Brain microvascular endothelial cell (primary cell): ENCODE results near the gene NSG1.
A peak's percentile ranks its signal among the peaks of the same experiment; 100 is the strongest.

Experiments used
- DNase-seq: peaks from one replicate; pipeline ENCODE4 v3.0.0-alpha.2; 2020
- H3K27ac ChIP-seq: fragments of 250-450 bp; sonication (Bioruptor Pico); 2 replicates; pipeline ENCODE4 v1.5.1; 2020; ENCODE audit warnings: mild to moderate bottlenecking, moderate library complexity
- H3K27me3 ChIP-seq: fragments of 250-450 bp; sonication (Bioruptor Pico); replicated peaks from 2 replicates; pipeline ENCODE4 v1.5.1; 2020; ENCODE audit warnings: mild to moderate bottlenecking
- H3K36me3 ChIP-seq: fragments of 250-450 bp; sonication (Bioruptor Pico); replicated peaks from 2 replicates; pipeline ENCODE4 v1.5.1; 2020; ENCODE audit warnings: mild to moderate bottlenecking
- H3K4me3 ChIP-seq: 2 replicates; pipeline ENCODE4 v1.5.1; 2011; ENCODE audit warnings: low read depth, mild to moderate bottlenecking, control low read depth, low read length, moderate library complexity
- in situ Hi-C: cut with HindIII; loops from 2 replicates; pipeline ENCODE4 v1.10.0; 2017; ENCODE audit warnings: low sequenced_read_pairs, low pct_ligation_motif_present
- TF ChIP-seq, protein P1 (sequence below): IDR thresholded peaks from 2 replicates; pipeline ENCODE4 v1.5.1; 2011; ENCODE audit warnings: low read depth, mild to moderate bottlenecking, moderate library complexity, low read length, control low read depth, inconsistent platforms; ENCODE audit errors: missing control alignments

Gene NSG1

DNA sequence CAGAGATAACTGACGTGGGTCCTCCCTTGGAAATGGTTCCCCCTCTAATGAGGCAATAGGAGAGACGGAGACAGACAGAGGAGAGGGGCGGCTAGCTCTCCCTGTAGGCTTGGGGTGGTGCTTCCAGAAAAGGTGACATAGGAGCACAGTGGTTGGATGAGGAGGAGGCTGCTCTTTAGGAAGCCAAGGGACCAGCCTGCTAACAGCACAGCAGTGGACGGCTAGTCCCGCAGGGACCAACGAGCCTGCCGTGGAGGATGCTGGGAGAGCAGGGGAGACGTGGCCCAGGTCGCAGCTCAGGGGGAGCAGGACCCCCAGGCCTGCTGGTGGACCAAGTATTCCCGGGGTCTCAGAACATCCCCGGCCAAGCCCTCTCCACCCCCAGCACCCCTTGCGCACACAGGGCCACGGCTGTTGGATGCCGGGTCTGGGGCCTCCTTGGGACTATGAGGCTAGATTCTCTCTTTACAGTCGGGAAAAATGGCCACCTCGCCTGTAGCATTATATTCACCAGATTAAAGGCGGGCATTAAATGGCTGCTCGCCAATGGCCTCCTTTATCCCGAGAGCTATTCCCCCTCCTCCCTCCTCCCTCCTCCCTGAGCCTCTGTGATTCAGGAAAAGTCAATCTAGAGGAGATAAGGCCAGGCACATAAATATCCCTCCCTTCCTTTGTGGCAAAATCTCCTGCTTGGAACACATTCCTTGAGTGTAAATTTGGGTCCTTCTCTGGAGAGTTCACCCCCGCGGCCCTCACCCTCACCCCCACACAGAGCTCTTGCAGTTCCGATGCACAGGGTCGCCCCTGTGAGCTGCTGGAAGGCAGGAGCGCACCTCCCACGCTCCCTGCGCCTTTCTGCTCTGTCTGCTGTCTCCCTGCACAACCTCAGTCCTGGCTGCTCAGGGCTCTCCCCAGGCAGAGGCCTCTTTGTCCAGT, 30.5 kb upstream of the NSG1 start:
- TF ChIP-seq, protein P1, sequence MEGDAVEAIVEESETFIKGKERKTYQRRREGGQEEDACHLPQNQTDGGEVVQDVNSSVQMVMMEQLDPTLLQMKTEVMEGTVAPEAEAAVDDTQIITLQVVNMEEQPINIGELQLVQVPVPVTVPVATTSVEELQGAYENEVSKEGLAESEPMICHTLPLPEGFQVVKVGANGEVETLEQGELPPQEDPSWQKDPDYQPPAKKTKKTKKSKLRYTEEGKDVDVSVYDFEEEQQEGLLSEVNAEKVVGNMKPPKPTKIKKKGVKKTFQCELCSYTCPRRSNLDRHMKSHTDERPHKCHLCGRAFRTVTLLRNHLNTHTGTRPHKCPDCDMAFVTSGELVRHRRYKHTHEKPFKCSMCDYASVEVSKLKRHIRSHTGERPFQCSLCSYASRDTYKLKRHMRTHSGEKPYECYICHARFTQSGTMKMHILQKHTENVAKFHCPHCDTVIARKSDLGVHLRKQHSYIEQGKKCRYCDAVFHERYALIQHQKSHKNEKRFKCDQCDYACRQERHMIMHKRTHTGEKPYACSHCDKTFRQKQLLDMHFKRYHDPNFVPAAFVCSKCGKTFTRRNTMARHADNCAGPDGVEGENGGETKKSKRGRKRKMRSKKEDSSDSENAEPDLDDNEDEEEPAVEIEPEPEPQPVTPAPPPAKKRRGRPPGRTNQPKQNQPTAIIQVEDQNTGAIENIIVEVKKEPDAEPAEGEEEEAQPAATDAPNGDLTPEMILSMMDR, result no peak
- peaks cover 2% of the 10 kb centered on the region for H3K27me3 ChIP-seq
- no peak overlapping the region for H3K4me3 ChIP-seq
- in situ Hi-C loops, result no loop called here
- H3K36me3 ChIP-seq, result no peaks in the 10 kb centered on the region
- DNase-seq, result no peak
- H3K27ac ChIP-seq, result no peak overlapping the region

DNA sequence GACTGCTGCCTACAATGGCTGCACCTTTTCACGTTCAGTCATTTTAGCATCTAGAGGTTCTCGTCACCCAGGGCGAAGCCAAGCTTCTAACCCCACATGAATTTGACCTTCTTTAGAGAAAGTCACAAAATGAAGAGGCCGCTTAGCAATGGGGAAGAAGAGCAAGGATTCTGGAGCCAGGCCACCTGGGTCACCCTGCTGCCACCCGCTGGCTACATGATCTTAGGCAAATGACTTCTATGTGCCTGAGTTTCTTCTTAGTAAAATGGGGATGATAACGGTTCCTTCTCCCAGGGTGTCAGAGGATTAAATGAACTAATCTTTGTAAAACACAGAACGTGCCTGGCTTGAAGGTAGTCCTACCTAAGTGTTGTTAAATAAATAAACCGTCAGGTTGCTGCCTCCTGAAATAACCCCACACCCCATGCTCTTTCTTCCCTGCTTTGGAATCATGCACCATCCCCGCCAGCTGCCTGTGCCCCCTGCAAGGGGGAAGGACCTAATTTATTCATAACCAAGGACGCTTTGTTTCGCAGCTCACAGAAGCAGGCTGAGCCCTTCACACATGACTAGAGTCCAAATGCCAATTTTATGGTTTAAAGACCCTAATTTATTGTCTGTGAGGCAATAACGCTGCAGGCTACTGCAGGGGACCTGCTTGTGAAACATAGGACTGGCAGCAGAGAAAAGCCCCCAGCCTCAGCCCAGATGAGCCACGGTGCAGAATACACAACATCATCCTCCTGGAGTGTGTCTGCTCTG, 28.6 kb upstream of the NSG1 start:
- TF ChIP-seq, protein P1, result no peak
- in situ Hi-C loops, result no loop called here
- Histone ChIP-seq H3K27ac (no peak overlapping the region), H3K4me3 (no peak overlapping the region), H3K27me3 (peaks cover 2% of the 10 kb centered on the region), H3K36me3 (no peaks in the 10 kb centered on the region)
- DNase-seq, result no peak

DNA sequence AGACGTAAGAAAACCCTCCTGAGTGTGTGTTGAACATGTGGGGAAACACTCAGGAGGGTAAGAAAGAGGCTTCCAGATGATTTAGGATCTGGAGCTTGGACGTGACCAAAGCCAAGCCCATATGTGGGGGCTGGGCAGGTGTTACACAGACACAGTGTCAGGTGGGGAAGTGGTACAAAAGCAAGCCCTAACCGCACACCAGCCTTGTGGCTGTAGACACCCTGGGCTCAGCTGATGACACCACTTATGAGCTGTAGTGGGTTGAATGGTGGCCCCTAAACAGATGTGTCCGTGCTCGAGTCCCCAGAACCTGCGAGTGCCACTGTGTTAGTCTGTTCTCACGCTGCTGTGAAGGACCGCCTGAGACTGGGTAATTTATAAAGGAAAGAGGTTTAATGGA, 25.0 kb upstream of the NSG1 start:
- no peaks in the 10 kb centered on the region for H3K27me3 ChIP-seq
- TF ChIP-seq, protein P1, result no peak

GRCh38 chr4:4362991-4363697, 23.8 kb upstream of the NSG1 start:
- H3K4me3 ChIP-seq, result no peak overlapping the region
- no peak overlapping the region for H3K27ac ChIP-seq
- TF ChIP-seq, protein P1, result no peak
- in situ Hi-C loops, result no loop called here
- no peaks in the 10 kb centered on the region for H3K27me3 ChIP-seq
- no peaks in the 10 kb centered on the region for H3K36me3 ChIP-seq
- DNase-seq, result peak; percentile 24

More for the DNA sequence above, 25.0 kb upstream of the NSG1 start:
- H3K36me3 ChIP-seq, result no peaks in the 10 kb centered on the region
- H3K27ac ChIP-seq, result no peak overlapping the region
- no peak for DNase-seq
- in situ Hi-C loops, result no loop called here
- no peak overlapping the region for H3K4me3 ChIP-seq

DNA sequence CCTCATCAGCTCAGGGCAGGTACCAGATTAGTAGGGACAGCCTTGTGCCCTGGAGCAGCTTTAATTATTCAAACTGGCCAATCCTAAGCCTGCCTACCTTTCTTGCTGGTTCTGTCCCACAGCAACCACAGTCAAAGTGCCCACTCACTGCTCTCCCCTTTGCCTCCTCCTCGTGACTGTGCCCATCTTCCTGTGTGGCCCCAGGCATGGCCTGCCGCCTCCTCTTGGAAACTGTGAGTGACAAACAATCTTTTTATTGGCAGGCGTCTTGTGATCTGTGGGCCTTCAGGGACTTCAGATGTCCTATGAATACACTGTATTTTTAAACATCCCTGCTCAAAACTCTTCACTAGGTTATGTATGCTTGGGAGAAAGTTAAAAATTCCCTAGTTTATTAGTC, 22.8 kb upstream of the NSG1 start:
- DNase-seq, result no peak
- Histone ChIP-seq H3K36me3 (no peaks in the 10 kb centered on the region), H3K27me3 (no peaks in the 10 kb centered on the region), H3K4me3 (no peak overlapping the region), H3K27ac (no peak overlapping the region)
- TF ChIP-seq, protein P1, result no peak
- in situ Hi-C loops, result no loop called here
